OCI-LY1 (cell line): ENCODE results near the gene GPAM.
A peak's percentile ranks its signal among the peaks of the same experiment; 100 is the strongest.

ENCODE experiments used
- H2AFZ ChIP-seq: fragments of 200-600 bp; sonication (generic), shearing (Covaris generic); 2 replicates; pipeline ENCODE4 v1.6.0; 2014; ENCODE audit warnings: antibody characterized with exemption, mild to moderate bottlenecking, low read length
- H3F3A ChIP-seq: fragments of 200-600 bp; sonication (generic), shearing (Covaris generic); 2 replicates; pipeline ENCODE4 v1.6.0; 2014; ENCODE audit warnings: mild to moderate bottlenecking, antibody characterized with exemption, low read length, moderate library complexity; ENCODE audit not compliant: insufficient read depth
- H3K27ac ChIP-seq: fragments of 200-600 bp; sonication (generic); 2 replicates; pipeline ENCODE4 v1.5.1; 2014; ENCODE audit warnings: low read length, mixed run types, mild to moderate bottlenecking, low read depth; ENCODE audit not compliant: poor library complexity, severe bottlenecking
- H3K27me3 ChIP-seq: fragments of 200-600 bp; sonication (generic); 2 replicates; pipeline ENCODE4 v1.6.0; 2014; ENCODE audit warnings: antibody characterized with exemption, mild to moderate bottlenecking, low read length, moderate library complexity; ENCODE audit not compliant: insufficient read depth
- H3K36me3 ChIP-seq: fragments of 200-600 bp; sonication (generic); 2 replicates; pipeline ENCODE4 v1.6.1; 2014; ENCODE audit warnings: mild to moderate bottlenecking, antibody characterized with exemption, low read length, moderate library complexity, mixed read lengths; ENCODE audit not compliant: insufficient read depth
- H3K4me1 ChIP-seq: fragments of 200-600 bp; sonication (generic); 2 replicates; pipeline ENCODE4 v1.5.1; 2014; ENCODE audit warnings: mild to moderate bottlenecking, low read length, moderate library complexity; ENCODE audit not compliant: insufficient read depth, severe bottlenecking
- H3K4me2 ChIP-seq: fragments of 200-600 bp; sonication (generic), shearing (Covaris generic); 2 replicates; pipeline ENCODE4 v1.6.1; 2014; ENCODE audit warnings: low read length
- H3K4me3 ChIP-seq: fragments of 200-600 bp; sonication (generic); 2 replicates; pipeline ENCODE4 v1.5.1; 2014; ENCODE audit warnings: low read length, low read depth, mild to moderate bottlenecking, mixed read lengths; ENCODE audit not compliant: poor library complexity, severe bottlenecking
- H3K79me2 ChIP-seq: fragments of 200-600 bp; shearing (Covaris generic); 2 replicates; pipeline ENCODE4 v1.6.1; 2016; ENCODE audit warnings: mixed run types, low read length, mixed read lengths; ENCODE audit not compliant: insufficient read depth
- H3K9ac ChIP-seq: fragments of 200-600 bp; sonication (generic), shearing (Covaris generic); 2 replicates; pipeline ENCODE4 v1.6.1; 2014; ENCODE audit warnings: mild to moderate bottlenecking, low read length, mixed read lengths
- H3K9me2 ChIP-seq: fragments of 200-600 bp; sonication (generic), shearing (Covaris generic); 2 replicates; pipeline ENCODE4 v1.6.1; 2014; ENCODE audit warnings: low read depth, mild to moderate bottlenecking, low read length, mixed read lengths
- H3K9me3 ChIP-seq: fragments of 200-600 bp; shearing (Covaris generic); 2 replicates; pipeline ENCODE4 v1.6.1; 2014; ENCODE audit warnings: low read length, mixed read lengths
- H4K20me1 ChIP-seq: fragments of 200-600 bp; sonication (generic), shearing (Covaris generic); 2 replicates; pipeline ENCODE4 v1.6.0; 2016; ENCODE audit warnings: mild to moderate bottlenecking, low read length; ENCODE audit not compliant: insufficient read depth
- EZH2 ChIP-seq: fragments of 200-600 bp; sonication (generic), shearing (Covaris generic); IDR thresholded peaks from 2 replicates; pipeline ENCODE4 v1.8.0; 2017; ENCODE audit warnings: borderline replicate concordance, mixed run types, mild to moderate bottlenecking, antibody characterized with exemption, low read length, moderate library complexity, mixed read lengths
- TF ChIP-seq, protein P1 (sequence below): fragments of 200-600 bp; sonication (generic), shearing (Covaris generic); IDR thresholded peaks from 2 replicates; pipeline ENCODE4 v1.5.1; 2017; ENCODE audit warnings: mild to moderate bottlenecking, antibody characterized with exemption, low read length, moderate library complexity, mixed read lengths

Gene GPAM

DNA sequence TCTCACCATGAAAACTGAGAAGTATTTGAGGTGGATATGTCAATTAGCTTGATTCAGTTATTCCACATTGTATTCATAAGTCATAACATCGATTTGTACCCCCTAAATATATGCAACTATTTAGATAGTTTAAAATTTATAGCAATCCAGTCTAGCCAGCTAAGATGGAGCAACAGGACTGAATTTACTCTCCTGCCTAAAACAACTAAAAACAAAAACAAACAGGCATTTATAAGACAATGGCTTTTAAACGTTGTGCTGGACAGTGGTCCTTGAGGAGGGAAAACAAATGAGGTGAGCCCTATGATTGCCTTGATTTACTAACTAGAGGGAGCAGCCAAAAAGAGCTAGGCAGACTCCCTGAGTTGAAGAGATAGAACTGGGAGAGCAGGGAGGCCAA is 814 bp upstream of the GPAM start:
- Histone ChIP-seq H3K4me2 (peak overlapping the region; percentile 94), H4K20me1 (no peaks in the 10 kb centered on the region), H3K27ac (no peak overlapping the region), H3F3A (no peaks in the 10 kb centered on the region), H3K9ac (peak overlapping the region; percentile 85; the same call in 1 of the 2 replicates), H3K79me2 (no peaks in the 10 kb centered on the region), H2AFZ (peak overlapping the region; percentile 85; the same call in 1 of the 2 replicates), H3K9me2 (no peaks in the 10 kb centered on the region), H3K36me3 (peaks cover 14% of the 10 kb centered on the region; the same call in 1 of the 2 replicates), H3K27me3 (no peaks in the 10 kb centered on the region), H3K9me3 (0 out of 2 replicates have a peak, but pooled peaks cover 5% of the 10 kb centered on the region), H3K4me3 (peak overlapping the region; percentile 97), H3K4me1 (peaks cover 19% of the 10 kb centered on the region)
- TF ChIP-seq, protein P1, sequence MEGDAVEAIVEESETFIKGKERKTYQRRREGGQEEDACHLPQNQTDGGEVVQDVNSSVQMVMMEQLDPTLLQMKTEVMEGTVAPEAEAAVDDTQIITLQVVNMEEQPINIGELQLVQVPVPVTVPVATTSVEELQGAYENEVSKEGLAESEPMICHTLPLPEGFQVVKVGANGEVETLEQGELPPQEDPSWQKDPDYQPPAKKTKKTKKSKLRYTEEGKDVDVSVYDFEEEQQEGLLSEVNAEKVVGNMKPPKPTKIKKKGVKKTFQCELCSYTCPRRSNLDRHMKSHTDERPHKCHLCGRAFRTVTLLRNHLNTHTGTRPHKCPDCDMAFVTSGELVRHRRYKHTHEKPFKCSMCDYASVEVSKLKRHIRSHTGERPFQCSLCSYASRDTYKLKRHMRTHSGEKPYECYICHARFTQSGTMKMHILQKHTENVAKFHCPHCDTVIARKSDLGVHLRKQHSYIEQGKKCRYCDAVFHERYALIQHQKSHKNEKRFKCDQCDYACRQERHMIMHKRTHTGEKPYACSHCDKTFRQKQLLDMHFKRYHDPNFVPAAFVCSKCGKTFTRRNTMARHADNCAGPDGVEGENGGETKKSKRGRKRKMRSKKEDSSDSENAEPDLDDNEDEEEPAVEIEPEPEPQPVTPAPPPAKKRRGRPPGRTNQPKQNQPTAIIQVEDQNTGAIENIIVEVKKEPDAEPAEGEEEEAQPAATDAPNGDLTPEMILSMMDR: no peak
- TF ChIP-seq EZH2: no peak

DNA sequence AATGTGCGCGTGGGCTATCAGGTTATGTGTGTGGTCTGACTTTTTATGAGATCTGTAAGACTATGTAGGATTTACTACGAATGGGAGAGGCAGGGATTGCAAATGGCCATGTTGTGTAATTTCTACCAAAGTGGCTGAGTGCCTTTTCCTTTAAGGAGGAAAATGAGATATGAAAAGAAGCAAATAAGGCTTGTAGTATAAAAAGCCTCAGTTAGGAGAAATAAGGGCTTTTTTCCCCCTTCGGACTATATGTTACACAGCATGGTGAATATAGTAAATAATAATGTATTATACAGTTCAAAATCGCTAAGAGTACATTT is 447 bp upstream of the GPAM start:
- H3K9me2 ChIP-seq: no peaks in the 10 kb centered on the region
- TF ChIP-seq, protein P1: no peak
- TF ChIP-seq EZH2: no peak
- H3F3A ChIP-seq: no peaks in the 10 kb centered on the region
- H3K4me1 ChIP-seq: peaks cover 19% of the 10 kb centered on the region
- H3K9ac ChIP-seq: peak overlapping the region; percentile 85
- no peaks in the 10 kb centered on the region for H4K20me1 ChIP-seq
- H3K4me2 ChIP-seq: peak overlapping the region; percentile 94
- H3K27me3 ChIP-seq: no peaks in the 10 kb centered on the region
- H3K27ac ChIP-seq: no peak overlapping the region
- H3K4me3 ChIP-seq: peak overlapping the region; percentile 97
- H3K79me2 ChIP-seq: no peaks in the 10 kb centered on the region
- H3K36me3 ChIP-seq: peaks cover 17% of the 10 kb centered on the region; the same call in 1 of the 2 replicates
- H3K9me3 ChIP-seq: 0 out of 2 replicates have a peak, but pooled peaks cover 5% of the 10 kb centered on the region
- peak overlapping the region; percentile 85 for H2AFZ ChIP-seq

DNA sequence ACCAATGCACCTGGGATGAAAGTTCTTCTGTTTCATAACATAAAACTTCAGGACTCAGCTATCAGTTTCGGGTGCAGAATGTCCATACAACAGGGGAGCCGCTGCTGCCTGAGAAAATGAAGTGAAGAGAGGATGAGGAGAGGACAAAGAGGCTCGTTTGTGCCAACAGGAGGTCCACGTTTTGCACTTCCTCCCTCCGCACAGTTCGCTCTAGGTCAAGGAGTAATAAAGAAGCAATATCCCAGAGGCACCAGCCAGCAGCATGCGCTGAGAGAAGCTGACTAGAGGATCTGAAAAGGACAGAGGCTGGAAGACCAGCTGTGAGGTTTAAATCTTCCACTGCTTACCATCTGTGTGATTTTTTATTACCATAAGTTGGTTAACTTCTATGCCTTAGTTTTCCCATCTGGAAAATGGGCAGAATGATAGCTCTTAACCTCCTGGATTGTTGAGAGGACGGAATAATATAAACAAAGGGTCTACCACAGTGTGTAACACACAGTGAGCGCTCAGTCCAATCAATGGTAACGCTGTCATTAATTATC is 709 bp downstream of the GPAM start:
- no peak for TF ChIP-seq EZH2
- TF ChIP-seq, protein P1: no peak
- Histone ChIP-seq H3K36me3 (peaks cover 28% of the 10 kb centered on the region; the same call in 1 of the 2 replicates), H3K27ac (no peak overlapping the region), H3K4me1 (peaks cover 19% of the 10 kb centered on the region), H3F3A (no peaks in the 10 kb centered on the region), H3K4me3 (peak overlapping the region; percentile 97), H3K79me2 (no peaks in the 10 kb centered on the region), H3K9me3 (0 out of 2 replicates have a peak, but pooled peaks cover 5% of the 10 kb centered on the region), H3K9me2 (no peaks in the 10 kb centered on the region), H2AFZ (0 out of 2 replicates have a peak overlapping the region, but pooled peaks have one; percentile 53), H3K4me2 (peak overlapping the region; percentile 94), H4K20me1 (no peaks in the 10 kb centered on the region), H3K27me3 (no peaks in the 10 kb centered on the region), H3K9ac (peak overlapping the region; percentile 85)
